GM18505 (cell line): ENCODE results near the gene TSPAN10.
"Not testable (repeated sequence)": the region's sequence is repeated elsewhere in the genome, so short reads cannot be mapped to it uniquely, and the experiment has no call there.

Experiments used
- ATAC-seq: cut with Tn5 transposase; IDR thresholded peaks from one replicate; pipeline ENCODE4 v1.9.1; 2021; ENCODE audit not compliant: unreplicated experiment
- POLR2A ChIP-seq: IDR thresholded peaks from 4 replicates; pipeline ENCODE4 v1.6.1; 2011; ENCODE audit warnings: borderline replicate concordance; ENCODE audit not compliant: insufficient read depth, insufficient read length; ENCODE audit errors: extremely low read depth

The TSPAN10 gene

GRCh38 chr17:81660441-81660840, 23.4 kb downstream of the TSPAN10 start:
- ATAC-seq = no peak
- TF ChIP-seq POLR2A = no peak

- no peak for TF ChIP-seq POLR2A
- no peak for ATAC-seq
Observed at GRCh38 chr17:81662002-81662401, 25.0 kb downstream of the TSPAN10 start.

GRCh38 chr17:81664051-81664470, 27.1 kb downstream of the TSPAN10 start:
- TF ChIP-seq POLR2A = no peak
- ATAC-seq = no peak

- peak; percentile 16 for TF ChIP-seq POLR2A
- no peak for ATAC-seq
Observed at GRCh38 chr17:81665205-81666091, 28.5 kb downstream of the TSPAN10 start.

GRCh38 chr17:81666092-81666341, 29.0 kb downstream of the TSPAN10 start:
- peak; percentile 7 for ATAC-seq
- no peak for TF ChIP-seq POLR2A

GRCh38 chr17:81666342-81667191, 29.6 kb downstream of the TSPAN10 start, which contains the start of the genes CCDC137 and OXLD1:
TSS of gene CCDC137 (plus strand) at chr17:81666737. CDS start at chr17:81666767, 30 bp downstream.
TSS of gene OXLD1 (minus strand) at chr17:81666605. CDS start at chr17:81666577, 28 bp downstream.
- peak; percentile 97 for TF ChIP-seq POLR2A
- ATAC-seq = peak; percentile 87

- ATAC-seq = no peak
- no peak for TF ChIP-seq POLR2A
Observed at GRCh38 chr17:81667754-81668153, 30.8 kb downstream of the TSPAN10 start.

- ATAC-seq = no peak
- no peak for TF ChIP-seq POLR2A
Observed at GRCh38 chr17:81672504-81672903, 35.5 kb downstream of the TSPAN10 start.

GRCh38 chr17:81672954-81673353, 36.0 kb downstream of the TSPAN10 start:
- no peak for TF ChIP-seq POLR2A
- ATAC-seq = no peak

- no peak for ATAC-seq
- TF ChIP-seq POLR2A = no peak
Observed at GRCh38 chr17:81673561-81674258, 36.7 kb downstream of the TSPAN10 start.

GRCh38 chr17:81675515-81676221, 38.7 kb downstream of the TSPAN10 start:
- not testable (repeated sequence) for ATAC-seq

GRCh38 chr17:81676906-81677305, 39.9 kb downstream of the TSPAN10 start:
- no peak for TF ChIP-seq POLR2A
- ATAC-seq = no peak

- TF ChIP-seq POLR2A = no peak
- ATAC-seq = no peak
Observed at GRCh38 chr17:81680150-81680549, 43.2 kb downstream of the TSPAN10 start.

- no peak for ATAC-seq
- TF ChIP-seq POLR2A = no peak
Observed at GRCh38 chr17:81681672-81682071, 44.7 kb downstream of the TSPAN10 start.
